Activated T-helper 1 cell treated with anti-CD3 and anti-CD28 coated beads, Interleukin-2, amount 50 U/mL, for 16 hours (primary cell): ENCODE data around the gene SDK1.

ENCODE experiments used
- DNase-seq, 2 donors: peaks; one replicate each; pipeline ENCODE4 v3.0.0-alpha.2; 2020; ENCODE audit warnings: low read depth in 1 of 2, low spot score in 1 of 2

SDK1 gene

DNA sequence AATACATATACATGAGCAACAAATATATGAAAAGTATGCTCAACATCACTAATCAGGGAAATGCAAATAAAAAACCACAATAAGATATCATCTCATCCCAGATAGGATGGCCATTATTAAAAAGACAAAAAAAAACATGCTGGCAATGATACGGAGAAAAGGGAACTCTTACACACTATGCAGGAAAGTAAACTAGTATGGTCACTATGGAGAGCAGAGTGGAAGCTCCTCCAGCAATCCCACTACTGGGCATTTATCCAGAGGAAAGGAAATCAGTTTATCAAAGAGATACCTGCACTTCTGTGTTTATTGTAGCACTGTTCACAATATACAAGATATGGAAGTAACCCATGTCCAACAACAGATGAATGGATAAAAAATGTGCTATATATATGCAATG lies 217.5 kb downstream of the SDK1 start:
- DNase-seq: no peak

GRCh38 chr7:3520206-3520605 lies 219.2 kb downstream of the SDK1 start:
- DNase-seq: no peak

GRCh38 chr7:3527496-3528124 lies 226.6 kb downstream of the SDK1 start:
- no peak for DNase-seq

DNA sequence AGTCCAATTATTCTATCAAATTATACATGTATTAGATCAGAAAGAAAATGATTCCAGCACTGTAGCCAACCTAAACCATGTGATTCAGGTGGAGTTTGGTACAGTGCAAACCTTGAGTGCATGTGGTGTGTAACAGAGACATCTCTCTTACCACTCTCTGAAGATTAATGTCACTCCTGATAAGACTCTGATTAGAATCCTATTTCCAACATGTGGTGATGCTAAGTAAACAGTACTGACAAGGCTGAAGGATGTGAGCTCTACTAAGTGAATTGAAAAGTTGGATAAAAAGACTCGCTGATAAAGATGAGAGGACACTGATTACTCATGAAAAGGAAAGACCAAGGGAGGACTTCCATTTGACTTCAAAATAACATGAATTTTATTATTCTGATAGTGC lies 232.0 kb downstream of the SDK1 start:
- DNase-seq: no peak

GRCh38 chr7:3537210-3537875 lies 236.3 kb downstream of the SDK1 start:
- no peak for DNase-seq

DNA sequence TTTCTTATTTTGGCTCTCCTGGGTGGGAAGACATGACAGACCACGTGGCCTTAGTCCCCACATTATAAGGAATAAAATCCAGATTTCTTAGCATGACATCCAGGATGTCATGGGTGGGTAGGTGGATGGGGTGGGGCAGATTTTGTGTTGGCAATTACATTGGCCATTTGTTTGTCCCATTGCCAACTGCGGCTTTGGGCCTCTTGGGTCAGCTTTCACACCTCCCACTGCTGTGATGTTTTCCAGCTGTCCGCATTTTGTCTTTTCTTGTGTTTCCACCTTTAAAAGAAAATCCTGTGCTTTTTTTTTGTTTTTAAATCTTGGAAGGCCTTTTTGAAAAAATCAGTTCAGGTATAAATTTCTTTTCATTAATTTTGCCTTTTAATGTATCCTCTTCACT lies 237.0 kb downstream of the SDK1 start:
- no peak for DNase-seq

- no peak for DNase-seq
Observed at GRCh38 chr7:3540456-3541220, 239.6 kb downstream of the SDK1 start.

DNA sequence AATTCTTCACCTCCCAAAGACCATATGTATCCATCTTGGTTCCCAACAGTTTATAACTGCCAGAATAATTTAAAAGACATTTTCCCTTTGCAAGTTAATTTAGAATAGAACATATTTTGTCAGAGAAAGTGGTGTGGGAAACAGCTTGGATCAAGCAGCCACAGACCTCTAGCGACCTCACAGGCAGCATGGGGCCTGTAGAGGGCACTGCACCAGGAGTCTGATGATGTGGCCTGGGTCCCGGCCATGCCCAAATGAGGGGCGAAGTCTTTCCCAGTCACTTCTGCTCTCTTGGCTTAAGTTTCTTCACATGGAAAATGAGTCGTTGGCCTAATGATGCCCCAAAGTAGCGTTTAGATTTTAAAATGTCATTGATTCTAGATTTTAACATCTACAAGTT lies 243.2 kb downstream of the SDK1 start:
- no peak for DNase-seq

- no peak for DNase-seq
Observed at GRCh38 chr7:3548815-3549214, 247.8 kb downstream of the SDK1 start.

DNA sequence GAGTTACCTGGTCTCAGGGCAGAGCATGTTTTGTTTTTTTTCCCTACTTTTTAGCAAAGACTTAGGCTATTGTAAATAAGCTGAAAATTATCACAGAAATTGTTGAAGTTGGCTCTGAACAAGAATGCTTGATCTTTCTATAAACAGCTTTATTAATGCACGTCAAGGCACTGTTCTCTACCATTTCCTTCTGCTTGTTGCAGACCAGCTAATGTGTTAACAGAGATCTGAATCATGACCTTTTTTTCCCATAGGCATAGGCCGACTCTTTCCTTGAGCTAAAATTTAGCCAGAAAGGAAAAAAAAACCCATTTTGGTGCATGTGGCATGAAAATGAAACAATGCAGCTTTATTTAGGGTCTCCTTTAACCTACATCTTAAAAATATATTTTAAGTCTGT lies 248.5 kb downstream of the SDK1 start:
- DNase-seq: no peak

DNA sequence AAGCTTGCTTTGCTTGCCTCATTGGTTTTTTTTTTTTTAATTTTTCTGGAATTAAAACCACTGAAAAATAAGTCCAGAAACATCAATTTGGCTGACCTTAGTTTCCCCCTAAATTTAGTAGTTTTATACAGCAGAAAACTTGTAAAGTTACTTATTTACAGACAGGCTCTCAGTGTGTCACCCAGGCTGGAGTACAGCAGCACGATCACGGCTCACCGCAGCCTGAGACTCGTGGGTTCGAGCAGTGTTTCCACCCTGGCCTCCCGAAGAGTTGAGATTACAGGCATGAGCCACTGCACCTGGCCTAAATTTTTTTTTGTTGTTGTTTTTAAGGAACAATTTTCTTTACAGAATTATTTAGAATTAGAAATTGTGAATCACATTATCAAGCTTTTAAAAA lies 250.5 kb downstream of the SDK1 start:
- no peak for DNase-seq

- no peak for DNase-seq
Observed at GRCh38 chr7:3552499-3552898, 251.4 kb downstream of the SDK1 start.

DNA sequence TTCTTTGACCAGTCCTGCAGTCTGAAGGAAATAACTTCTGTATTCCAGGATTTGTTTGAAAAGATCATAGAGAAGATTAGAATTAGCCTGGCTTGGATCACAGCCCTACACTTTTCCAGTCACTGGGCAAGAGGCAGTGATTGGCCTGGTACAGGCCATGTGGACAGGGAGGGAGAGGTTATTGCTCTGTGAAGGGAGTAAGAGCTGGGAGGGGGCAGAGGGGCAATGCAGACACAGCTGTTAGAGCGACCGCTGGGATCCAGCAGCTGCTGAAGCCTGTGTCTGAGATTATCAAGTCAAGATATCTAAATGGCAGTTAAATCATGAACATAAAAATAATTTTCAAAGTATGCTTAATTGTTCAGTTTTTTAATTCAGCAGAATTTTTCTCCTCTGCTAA lies 257.3 kb downstream of the SDK1 start:
- no peak for DNase-seq

- DNase-seq: no peak
Observed at GRCh38 chr7:3559278-3559677, 258.2 kb downstream of the SDK1 start.

GRCh38 chr7:3560495-3560894 lies 259.4 kb downstream of the SDK1 start:
- no peak for DNase-seq

- DNase-seq: no peak
Observed at GRCh38 chr7:3561932-3562331, 260.9 kb downstream of the SDK1 start.

DNA sequence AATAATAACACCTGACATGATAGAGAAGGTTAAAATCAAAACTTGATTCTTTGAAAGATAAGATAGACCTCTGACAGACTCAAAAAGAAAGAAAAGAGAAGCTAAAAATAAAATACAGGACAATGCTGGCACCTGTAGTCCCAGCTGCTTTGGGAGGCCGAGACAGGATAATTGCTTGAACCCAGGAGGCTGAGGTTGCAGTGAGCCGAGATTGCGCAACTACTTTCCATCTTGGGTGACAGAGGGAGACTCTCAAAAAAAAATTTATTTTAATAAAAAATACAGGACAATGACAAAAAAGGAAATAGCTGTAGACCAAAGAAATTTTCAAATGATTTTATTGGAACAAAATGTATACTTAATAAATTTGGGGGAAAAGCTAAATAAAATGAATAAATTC lies 263.2 kb downstream of the SDK1 start:
- no peak for DNase-seq

- no peak for DNase-seq
Observed at GRCh38 chr7:3568516-3568915, 267.5 kb downstream of the SDK1 start.

- no peak for DNase-seq
Observed at GRCh38 chr7:3569643-3570042, 268.6 kb downstream of the SDK1 start.

DNA sequence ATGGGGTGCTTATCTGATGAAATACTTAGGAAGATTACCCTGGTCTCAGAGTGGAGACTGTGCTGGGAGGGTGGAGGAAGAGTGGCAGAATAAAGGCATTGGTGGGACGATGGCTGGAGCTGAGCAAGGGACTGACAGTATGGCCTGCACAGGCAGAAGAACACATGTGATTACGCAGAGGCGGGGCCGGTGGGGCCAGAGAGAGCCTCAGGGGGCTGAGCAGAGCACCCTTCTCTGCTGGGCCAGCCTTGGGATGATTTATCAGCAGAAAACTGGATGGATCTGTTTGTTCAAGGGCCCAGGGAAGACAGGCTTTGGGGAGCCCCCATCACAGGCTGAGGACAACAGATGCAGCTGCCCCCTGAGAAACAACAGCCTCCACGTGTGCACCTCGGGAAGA lies 272.1 kb downstream of the SDK1 start:
- DNase-seq: no peak

DNA sequence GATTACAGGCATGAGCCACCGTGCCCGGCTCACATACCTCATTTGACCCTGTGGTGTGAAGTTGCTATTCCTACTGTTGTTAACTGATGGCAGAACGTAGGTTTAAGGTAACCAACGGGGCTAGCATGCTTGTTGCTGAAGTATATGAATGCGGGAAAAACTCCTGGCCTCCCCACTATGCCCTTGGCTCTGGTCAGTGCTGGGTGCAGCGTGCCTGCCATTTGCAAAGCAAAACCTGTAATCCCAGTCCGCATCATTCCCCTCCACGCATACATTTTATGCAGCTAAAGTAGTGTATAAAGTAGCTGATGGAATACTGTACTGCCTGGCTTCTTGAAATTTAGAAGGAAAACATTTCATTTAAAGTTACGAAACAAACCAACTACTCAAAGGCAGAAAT lies 273.3 kb downstream of the SDK1 start:
- DNase-seq: no peak

DNA sequence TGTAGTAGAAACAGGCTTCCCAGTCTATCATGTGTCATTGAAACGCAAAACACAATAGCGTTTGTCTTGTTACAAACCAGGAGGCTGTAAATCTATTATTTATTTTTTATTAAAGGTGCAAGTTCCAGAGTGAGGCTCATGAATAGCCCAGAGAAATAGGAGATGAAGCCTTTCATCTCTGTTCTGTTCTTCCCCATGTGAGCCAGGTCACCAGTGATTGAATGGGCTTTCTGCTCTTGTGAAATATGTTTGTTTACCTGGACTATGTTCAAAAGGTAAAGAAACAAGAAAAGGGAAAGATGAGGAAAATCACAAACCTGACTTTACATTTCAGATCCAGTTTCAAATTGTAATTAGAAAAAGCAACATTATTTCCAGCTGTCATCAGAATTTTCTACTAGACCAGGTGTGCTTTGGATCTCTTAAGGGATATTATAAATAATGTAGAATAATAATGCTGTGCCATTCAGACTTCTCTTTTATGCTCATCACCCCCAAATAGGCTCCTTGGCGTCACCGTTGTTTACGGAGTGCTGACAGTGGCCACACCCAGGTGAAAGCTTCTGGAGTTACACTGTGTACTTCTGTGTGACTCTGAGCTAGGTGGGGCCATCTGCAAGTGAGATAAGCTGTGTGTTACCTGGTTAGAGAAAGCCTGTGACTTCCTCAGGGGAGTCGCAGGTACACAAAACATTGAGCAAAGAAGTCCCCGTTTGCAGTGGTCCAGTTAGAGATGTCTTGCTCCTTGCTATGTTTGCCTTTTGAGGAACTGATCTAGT lies 274.9 kb downstream of the SDK1 start:
- no peak for DNase-seq
